Esophagus squamous epithelium (tissue), 4 donors: ENCODE results near the gene IL3RA.

Experiments used
- CTCF ChIP-seq, 6 experiments: fragments of 450-650 bp in 4 of 6; fragments of 200-600 bp in 2 of 6; sonication (generic) in 2 of 6; IDR thresholded peaks; one replicate each; pipeline ENCODE4 v1.5.1; 2016 to 2019; ENCODE audit warnings: antibody characterized with exemption in 6 of 6, mild to moderate bottlenecking in 4 of 6, moderate library complexity in 4 of 6
- POLR2A ChIP-seq, 4 donors: fragments of 450-650 bp; IDR thresholded peaks; one replicate each; pipeline ENCODE4 v1.6.1; 2017; ENCODE audit warnings: antibody characterized with exemption in 4 of 4, mild to moderate bottlenecking in 4 of 4, moderate library complexity in 3 of 4

DNA sequence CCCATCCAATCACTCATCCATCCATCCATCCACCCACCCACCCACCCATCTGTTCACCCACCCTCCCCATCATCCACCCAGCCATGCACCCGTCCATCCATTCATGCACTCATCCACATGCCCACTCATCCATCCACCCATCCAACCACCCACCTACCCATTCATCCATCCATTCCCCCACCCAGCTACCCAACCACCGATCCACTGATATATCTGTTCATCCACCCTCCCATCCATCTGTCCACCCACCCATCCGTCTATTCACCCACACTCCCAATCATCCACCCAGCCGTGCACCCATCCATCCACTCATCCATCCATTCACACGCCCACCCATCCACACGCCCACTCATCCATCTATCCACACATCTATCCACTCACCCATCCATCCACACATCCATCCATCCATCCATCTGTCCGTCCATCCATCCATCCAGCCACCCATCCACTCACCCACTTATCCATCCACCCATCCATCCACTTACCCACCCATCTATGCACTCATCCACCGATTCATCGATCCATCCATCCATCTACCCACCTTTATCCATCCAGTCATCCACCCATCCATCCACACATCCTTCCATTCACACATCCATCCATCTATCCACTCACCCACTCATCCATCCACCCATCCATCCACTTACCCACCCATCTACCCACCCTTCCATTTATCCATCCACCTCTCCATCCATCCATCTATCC is 87.7 kb downstream of the IL3RA start:
- no peak for TF ChIP-seq CTCF (IDR thresholded peaks at IDR 0.05)
- no peak for TF ChIP-seq POLR2A (IDR thresholded peaks at IDR 0.05)
